Measurements from ENCODE around the gene TGFBR3. TPM values are rescaled to one million over a fixed set of nuclear protein-coding genes. Genes with fewer than 3 reads are reported as not detected.

TGFBR3 gene
- total and polyA plus RNA-seq, 2 of the 4 experiments (the other 2 are of a cell fraction), result 3.0 to 11.3 TPM

GRCh38 chr1:91793877-91794276 lies 92.1 kb downstream of the TGFBR3 start:
- Histone ChIP-seq H4K8ac (ENCODE audit: low read depth in 2 of 2, low read length in 2 of 2) (no peak overlapping the region), H2AFZ (replicated peaks; ENCODE audit: low read length, poor library complexity) (no peak overlapping the region), H3K36me3 (ENCODE audit: control insufficient read depth, insufficient read depth, low read length) (peaks cover 3% of the 10 kb centered on the region; the same call in 1 of the 2 replicates), H3K27ac (ENCODE audit: insufficient read depth, low read length) (no peak overlapping the region), H3K9ac (ENCODE audit: low read depth, low read length) (no peak overlapping the region), H2BK5ac (ENCODE audit: low read depth, low read length, poor library complexity, severe bottlenecking) (no peak overlapping the region), H3K4me1 (ENCODE audit: control insufficient read depth, insufficient read depth, low read length) (peaks cover 17% of the 10 kb centered on the region), H3K4me3 (ENCODE audit: insufficient read depth, low read depth, low read length) (no peak overlapping the region), H3K4me2 (ENCODE audit: low read depth, low read length) (no peak overlapping the region), H3K18ac (ENCODE audit: low read depth, low read length) (no peak overlapping the region), H3K4ac (ENCODE audit: low read depth, low read length) (no peak overlapping the region), H2AK9ac (replicated peaks; ENCODE audit: low read depth, low read length, poor library complexity) (no peak overlapping the region), H3K23ac (ENCODE audit: low read depth, low read length) (no peak overlapping the region), H3K56ac (ENCODE audit: extremely low read depth, insufficient read depth, low read length) (no peak overlapping the region), H4K5ac (ENCODE audit: low read depth, low read length) (no peak overlapping the region), H2BK20ac (ENCODE audit: low read depth, low read length) (no peak overlapping the region), H2AK5ac (ENCODE audit: low read depth, low read length) (no peak overlapping the region), H3K79me1 (ENCODE audit: low read depth in 1 of 2, low read length in 2 of 2) (0 out of 4 replicates have a peak, but pooled peaks cover 0 to 5% of the 10 kb centered on the region in 2 experiments), H4K20me1 (ENCODE audit: insufficient read depth, low read length) (no peaks in the 10 kb centered on the region), H2BK15ac (ENCODE audit: low read depth, low read length) (no peak overlapping the region), H3K9me3 (ENCODE audit: control insufficient read depth, insufficient read depth, low read length) (no peaks in the 10 kb centered on the region), H3K14ac (replicated peaks; ENCODE audit: low read depth, low read length) (no peak overlapping the region), H3K27me3 (ENCODE audit: control insufficient read depth, insufficient read depth, low read length) (peaks cover 4% of the 10 kb centered on the region; the same call in 1 of the 2 replicates), H3K9me1 (ENCODE audit: insufficient read depth, low read length) (peaks cover 2% of the 10 kb centered on the region), H2BK120ac (ENCODE audit: low read depth, low read length) (no peak overlapping the region), H4K91ac (ENCODE audit: insufficient read depth, low read depth, low read length) (no peak overlapping the region)
- ATAC-seq (ENCODE audit: low read depth), result no peak
- POLR2A ChIA-PET (ENCODE audit: unreplicated experiment), result no interaction called here
- TF ChIP-seq SMC3 (IDR thresholded peaks at IDR 0.05; ENCODE audit: low read depth, low read length) (no peak), RFX5 (IDR thresholded peaks at IDR 0.05; ENCODE audit: low read depth, low read length) (no peak), ELK1 (IDR thresholded peaks at IDR 0.05; ENCODE audit: borderline replicate concordance, low read depth, low read length) (no peak), RAD21 (IDR thresholded peaks at IDR 0.05; ENCODE audit: low read length) (no peak), RCOR1 (IDR thresholded peaks at IDR 0.05; ENCODE audit: insufficient replicate concordance, low read length) (no peak), MAZ (IDR thresholded peaks at IDR 0.05; ENCODE audit: borderline replicate concordance, low read depth, low read length) (no peak), BHLHE40 (IDR thresholded peaks at IDR 0.05; ENCODE audit: low read depth, low read length) (no peak), POLR2A (IDR thresholded peaks at IDR 0.05; ENCODE audit: low read depth, low read length) (no peak), NFE2L2 (IDR thresholded peaks at IDR 0.05; ENCODE audit: low read depth, low read length) (no peak), MAFK (IDR thresholded peaks at IDR 0.05; ENCODE audit: low read depth, low read length) (no peak), CEBPB (IDR thresholded peaks at IDR 0.05; ENCODE audit: low read depth, low read length) (no peak), MXI1 (IDR thresholded peaks at IDR 0.05; ENCODE audit: borderline replicate concordance, low read depth, low read length) (no peak)
- intact Hi-C loops (cut with micrococcal nuclease), result no loop called here
- DNase-seq, result no peak
- WGBS, 2 experiments (ENCODE audit: extremely low coverage in 2 of 2, insufficient read length in 1 of 2), result no CpG with 5 or more reads among the region's 3 CpGs
- in situ Hi-C loops (cut with MboI; ENCODE audit: low sequenced_read_pairs), result no loop called here
- BruUV-seq (replicated peaks), result no TSS peak
- dilution Hi-C loops (cut with HindIII; ENCODE audit: low sequenced_read_pairs, unreplicated experiment), result no loop called here
- CTCF ChIA-PET, result no interaction called here
